HCT116 (cell line): Measurements from ENCODE around the gene MAP7. TPM values are rescaled to one million over a fixed set of nuclear protein-coding genes. Genes with fewer than 3 reads are reported as not detected.

ENCODE experiments used
- ATAC-seq: fragments of 200-7000 bp; cut with Tn5 transposase; 2 replicates; pipeline ENCODE4 v1.9.1; 2020; ENCODE audit warnings: mild to moderate bottlenecking, moderate library complexity
- BruUV-seq: library from RNA; stranded (reverse); fragments of 400-500 nt; replicated peaks from 2 replicates; lab custom pipeline; 2021; lab: Mats Ljungman, UMichigan
- CTCF ChIA-PET: fragments of 300-600 bp; sonication (Branson Sonifier 250); formaldehyde crosslinking; loops from one replicate; lab custom pipeline; 2021; ENCODE audit warnings: antibody characterized with exemption; lab: Charles Lee
- POLR2A ChIA-PET: fragments of 300-600, 350-600 bp; sonication (Branson Sonifier 250); formaldehyde crosslinking; loops from one replicate; lab custom pipeline; 2021; ENCODE audit warnings: antibody characterized with exemption; lab: Charles Lee
- RAD21 ChIA-PET, 2 experiments: fragments of 300-600 bp; sonication (Branson Sonifier 250); formaldehyde crosslinking; loops; one replicate each; lab custom pipeline; 2023; ENCODE audit warnings: low total read pairs in 2 of 2; ENCODE audit not compliant: uncharacterized antibody in 2 of 2, unreplicated experiment in 2 of 2, low non-redundant PET in 1 of 2; lab: Charles Lee
- DNase-seq: peaks from one replicate; pipeline ENCODE4 v3.0.0-alpha.2; 2010; ENCODE audit warnings: low read depth, low spot score
- H2AFZ ChIP-seq: fragments of 200-600 bp; shearing (Covaris generic), sonication (generic); 2 replicates; pipeline ENCODE4 v1.6.1; 2017; ENCODE audit warnings: low read depth, mixed run types, mixed read lengths, antibody characterized with exemption, low read length; ENCODE audit not compliant: poor library complexity, severe bottlenecking
- H3K27ac ChIP-seq: 2 replicates; pipeline ENCODE4 v1.5.1; 2012; ENCODE audit warnings: low read depth, low read length
- H3K27me3 ChIP-seq: fragments of 200-600 bp; sonication (generic); 2 replicates; pipeline ENCODE4 v1.6.1; 2016; ENCODE audit warnings: mixed run types, low read length, mixed read lengths; ENCODE audit not compliant: insufficient read depth
- H3K36me3 ChIP-seq, 2 experiments: fragments of 200-500 bp in 1 of 2; fragments of 200-600 bp in 1 of 2; sonication (Bioruptor generic) in 1 of 2; sonication (generic) in 1 of 2; 2 replicates each; pipeline versions ENCODE4 v1.5.1 to v1.6.1; 2014 to 2016; ENCODE audit warnings: low read length in 2 of 2, inconsistent platforms in 1 of 2, mixed read lengths in 1 of 2, mixed run types in 1 of 2; ENCODE audit not compliant: insufficient read depth in 2 of 2, control insufficient read depth in 1 of 2
- H3K4me1 ChIP-seq, 2 experiments: fragments of 200-600 bp in 1 of 2; sonication (generic) in 1 of 2; 2 replicates each; pipeline versions ENCODE4 v1.5.1 to v1.6.1; 2012 to 2017; ENCODE audit warnings: low read length in 2 of 2, inconsistent platforms in 1 of 2, mild to moderate bottlenecking in 1 of 2, mixed read lengths in 1 of 2, mixed run types in 1 of 2, moderate library complexity in 1 of 2; ENCODE audit not compliant: insufficient read depth in 2 of 2, control insufficient read depth in 1 of 2
- H3K4me2 ChIP-seq: fragments of 200-600 bp; sonication (generic); 2 replicates; pipeline ENCODE4 v1.6.1; 2017; ENCODE audit warnings: mixed run types, low read length, mixed read lengths
- H3K4me3 ChIP-seq, 2 experiments: fragments of 200-600 bp in 1 of 2; sonication (generic) in 1 of 2; replicated peaks in 1 of 2; 2 replicates each; pipeline ENCODE4 v1.5.1; 2011 to 2016; ENCODE audit warnings: low read length in 2 of 2, control low read depth in 1 of 2, low read depth in 1 of 2, mild to moderate bottlenecking in 1 of 2, mixed read lengths in 1 of 2, mixed run types in 1 of 2
- H3K79me2 ChIP-seq: fragments of 200-600 bp; sonication (generic); 2 replicates; pipeline ENCODE4 v1.6.1; 2017; ENCODE audit warnings: mild to moderate bottlenecking, mixed run types, low read length, moderate library complexity, mixed read lengths; ENCODE audit not compliant: insufficient read depth
- H3K9ac ChIP-seq: fragments of 200-600 bp; sonication (generic); 2 replicates; pipeline ENCODE4 v1.6.1; 2016; ENCODE audit warnings: low read length, mixed read lengths
- H3K9me2 ChIP-seq: fragments of 200-600 bp; sonication (generic), shearing (Covaris generic); 2 replicates; pipeline ENCODE4 v1.6.1; 2017; ENCODE audit warnings: mixed run types, mild to moderate bottlenecking, moderate library complexity; ENCODE audit not compliant: insufficient read depth
- H3K9me3 ChIP-seq, 2 experiments: fragments of 200-500 bp in 1 of 2; fragments of 200-600 bp in 1 of 2; sonication (Bioruptor generic) in 1 of 2; sonication (generic) in 1 of 2; 2 replicates each; pipeline ENCODE4 v1.6.1; 2014 to 2017; ENCODE audit warnings: low read length in 2 of 2, mixed read lengths in 2 of 2, inconsistent platforms in 1 of 2, low read depth in 1 of 2, mild to moderate bottlenecking in 1 of 2, mixed run types in 1 of 2, moderate library complexity in 1 of 2; ENCODE audit not compliant: control insufficient read depth in 1 of 2, insufficient read depth in 1 of 2
- H4K20me1 ChIP-seq: fragments of 200-600 bp; sonication (generic), shearing (Covaris generic); 2 replicates; pipeline ENCODE4 v1.6.1; 2017; ENCODE audit warnings: mixed run types, mild to moderate bottlenecking, moderate library complexity; ENCODE audit not compliant: insufficient read depth
- CEBPB ChIP-seq: IDR thresholded peaks from 2 replicates; pipeline ENCODE4 v1.6.1; 2012; ENCODE audit warnings: low read depth
- CTCF ChIP-seq, 3 experiments: fragments of 200-600 bp in 1 of 3; sonication (generic) in 1 of 3; IDR thresholded peaks in 2 of 3; conservative IDR thresholded peaks in 1 of 3; 2 replicates each; pipeline ENCODE4 v1.5.1; 2012 to 2017; ENCODE audit warnings: low read depth in 2 of 3, low read length in 2 of 3, antibody characterized with exemption in 1 of 3, borderline replicate concordance in 1 of 3, control low read depth in 1 of 3, mild to moderate bottlenecking in 1 of 3, mixed read lengths in 1 of 3, mixed run types in 1 of 3, moderate library complexity in 1 of 3; ENCODE audit not compliant: insufficient read depth in 1 of 3
- ELF1 ChIP-seq: IDR thresholded peaks from 2 replicates; pipeline ENCODE4 v1.6.1; 2012; ENCODE audit warnings: low read depth, borderline replicate concordance
- EZH2phosphoT487 ChIP-seq: fragments of 200-600 bp; IDR thresholded peaks from 2 replicates; pipeline ENCODE4 v1.6.1; 2018; ENCODE audit warnings: antibody characterized with exemption, borderline replicate concordance
- JUND ChIP-seq: IDR thresholded peaks from 2 replicates; pipeline ENCODE4 v1.6.1; 2012
- POLR2A ChIP-seq: IDR thresholded peaks from 2 replicates; pipeline ENCODE4 v1.7.0; 2011; ENCODE audit warnings: borderline replicate concordance; ENCODE audit not compliant: insufficient read depth, insufficient read length; ENCODE audit errors: extremely low read depth
- RAD21 ChIP-seq: IDR thresholded peaks from 2 replicates; pipeline ENCODE4 v1.6.1; 2012; ENCODE audit warnings: low read depth, mild to moderate bottlenecking
- REST ChIP-seq: IDR thresholded peaks from 2 replicates; pipeline ENCODE4 v1.6.1; 2012; ENCODE audit warnings: low read depth
- TCF7L2 ChIP-seq: IDR thresholded peaks from 2 replicates; pipeline ENCODE4 v1.7.0; 2011; ENCODE audit warnings: borderline replicate concordance, inconsistent platforms; ENCODE audit not compliant: insufficient read depth, insufficient read length; ENCODE audit errors: extremely low read depth
- YY1 ChIP-seq: IDR thresholded peaks from 2 replicates; pipeline ENCODE4 v1.6.1; 2011; ENCODE audit warnings: low read length, low read depth, moderate library complexity, mild to moderate bottlenecking; ENCODE audit not compliant: insufficient replicate concordance; ENCODE audit errors: extremely low read depth
- ZBTB33 ChIP-seq: IDR thresholded peaks from 2 replicates; pipeline ENCODE4 v1.6.1; 2011; ENCODE audit warnings: mild to moderate bottlenecking, low read length, moderate library complexity; ENCODE audit not compliant: insufficient replicate concordance; ENCODE audit errors: extremely low read depth
- ZFX ChIP-seq: fragments of 450-650 bp; IDR thresholded peaks from 2 replicates; pipeline ENCODE4 v1.6.1; 2017
- ZNF274 ChIP-seq: fragments of 200-500 bp; sonication (Bioruptor generic); IDR thresholded peaks from 2 replicates; pipeline ENCODE4 v1.6.1; 2014; ENCODE audit warnings: mild to moderate bottlenecking, low read depth, low read length, inconsistent platforms
- intact Hi-C: fragments of 100-400 bp; cut with micrococcal nuclease; formaldehyde crosslinking; loops from 2 replicates; pipeline ENCODE4 v1.10.0; 2022
- total RNA-seq: library from RNA; stranded (reverse); gene quantifications from one replicate; pipeline ENCODE4 v1.2.1, GENCODE V29; 2021; ENCODE audit not compliant: unreplicated experiment

MAP7 gene
- total RNA-seq, 1 experiment from 2014 or later: 35.5 TPM

GRCh38 chr6:136396908-136397307, 153.3 kb downstream of the MAP7 start:
- RAD21 ChIA-PET: no interaction called here
- no peaks in the 10 kb centered on the region for H4K20me1 ChIP-seq

More at GRCh38 chr6:136396908-136397307, 153.3 kb downstream of the MAP7 start:
- H3K4me3 ChIP-seq: no peak overlapping the region
- no peak overlapping the region for H3K4me2 ChIP-seq
- BruUV-seq: no TSS peak
- H3K9ac ChIP-seq: no peak overlapping the region
- H3K36me3 ChIP-seq: no peaks in the 10 kb centered on the region
- TF ChIP-seq ZBTB33 (no peak), TCF7L2 (no peak), ZFX (no peak), CEBPB (no peak), YY1 (no peak), RAD21 (no peak), ELF1 (no peak), JUND (no peak), CTCF (IDR thresholded peaks at IDR 0.05 in 2 of 3, conservative IDR thresholded peaks at IDR 0.05 in 1 of 3; ENCODE audit: borderline replicate concordance in 1 of 3, insufficient read depth in 1 of 3, low read depth in 2 of 3, low read length in 2 of 3) (no peak), REST (no peak), POLR2A (no peak), EZH2phosphoT487 (no peak), ZNF274 (no peak)
- peaks cover 0 to 3% of the 10 kb centered on the region in 2 experiments; a peak in 2 of 4 replicates for H3K4me1 ChIP-seq
- no peak overlapping the region for H2AFZ ChIP-seq
- intact Hi-C loops: no loop called here
- ChIA-PET POLR2A (interaction anchor here (0.6 kb wide), 1 partner anchor 26 kb away, joined by 3 read pairs; no protein-coding TSS in a partner anchor), CTCF (no interaction called here)
- H3K9me2 ChIP-seq: no peaks in the 10 kb centered on the region
- no peaks in the 10 kb centered on the region; the same call in 1 of the 2 replicates for H3K79me2 ChIP-seq
- H3K9me3 ChIP-seq: no peaks in the 10 kb centered on the region
- DNase-seq (no peak), ATAC-seq (no peak)
- H3K27ac ChIP-seq: no peak overlapping the region
- H3K27me3 ChIP-seq: no peaks in the 10 kb centered on the region
